Activated T-cell treated with anti-CD3 and anti-CD28 coated beads for 48 hours (primary cell): ENCODE data around the gene GPR107.

Source experiments
- DNase-seq: peaks from one replicate; pipeline ENCODE4 v3.0.0-alpha.2; 2020; ENCODE audit warnings: low read depth

The GPR107 gene

DNA sequence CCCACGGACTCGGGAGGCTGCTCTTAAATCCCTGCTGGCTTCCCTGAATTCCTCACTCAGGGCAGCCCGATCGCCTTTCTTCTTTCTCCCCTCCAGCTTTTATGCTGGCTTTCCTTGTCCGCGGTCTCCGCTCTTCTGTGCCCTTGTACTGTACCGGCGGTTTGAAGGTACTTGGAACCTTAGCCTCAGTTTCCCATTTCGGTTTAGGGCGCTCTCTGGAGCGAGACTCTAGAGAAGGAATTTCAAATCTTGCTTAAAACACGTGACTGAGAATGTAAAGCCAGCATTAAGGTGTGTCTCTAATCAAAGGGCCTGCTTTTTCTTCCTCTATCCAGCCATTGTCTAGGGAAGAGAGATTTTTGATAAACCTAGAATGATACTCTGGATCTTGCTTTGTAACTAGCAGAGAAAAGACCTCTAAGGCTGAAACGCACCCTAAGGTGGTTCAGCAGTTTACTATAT is 650 bp downstream of the GPR107 start:
- no peak for DNase-seq

DNA sequence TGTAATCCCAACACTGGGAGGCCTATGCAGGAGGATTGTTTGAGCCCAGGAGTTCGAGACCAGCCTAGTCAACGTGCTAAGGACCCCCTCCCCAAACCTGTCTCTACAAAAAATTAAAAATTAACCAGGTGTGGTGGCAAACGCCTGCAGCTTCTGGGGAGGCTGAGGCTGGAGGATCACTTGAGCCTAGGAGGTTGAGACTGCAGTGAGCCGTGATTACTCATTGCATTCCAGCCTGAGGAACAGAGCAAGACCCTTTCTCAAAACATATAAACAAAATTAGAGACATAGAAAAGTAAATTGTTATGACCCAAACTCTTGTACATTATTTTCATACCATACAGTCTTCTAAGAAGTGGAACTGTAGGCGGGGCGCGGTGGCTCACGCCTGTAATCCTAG is 1.1 kb downstream of the GPR107 start:
- DNase-seq: no peak

- DNase-seq: no peak
Measured at GRCh38 chr9:130058154-130058553, 4.4 kb downstream of the GPR107 start.

- no peak for DNase-seq
Measured at GRCh38 chr9:130058887-130059286, 5.2 kb downstream of the GPR107 start.

GRCh38 chr9:130060296-130060695 is 6.6 kb downstream of the GPR107 start:
- no peak for DNase-seq

GRCh38 chr9:130062750-130063149 is 9.0 kb downstream of the GPR107 start:
- DNase-seq: no peak

DNA sequence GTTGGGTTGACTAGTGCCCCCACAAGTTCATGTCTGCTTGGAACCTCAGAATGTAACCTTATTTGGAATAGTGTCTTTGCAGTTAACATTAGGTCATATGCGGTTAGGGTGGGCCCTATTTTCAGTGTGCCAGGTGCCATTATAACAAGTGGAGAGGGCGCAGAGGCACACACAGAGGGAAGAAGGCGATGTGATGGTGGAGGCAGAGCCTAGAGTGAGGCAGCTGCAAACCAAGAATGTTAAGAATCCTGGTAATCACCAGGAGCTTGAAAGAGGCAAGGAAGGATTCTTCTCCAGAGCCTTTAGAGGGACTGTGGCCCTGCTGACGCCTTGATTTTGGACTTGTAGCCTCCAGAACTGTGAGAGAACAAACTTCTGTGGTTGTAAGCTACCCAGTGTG is 10.9 kb downstream of the GPR107 start:
- no peak for DNase-seq

DNA sequence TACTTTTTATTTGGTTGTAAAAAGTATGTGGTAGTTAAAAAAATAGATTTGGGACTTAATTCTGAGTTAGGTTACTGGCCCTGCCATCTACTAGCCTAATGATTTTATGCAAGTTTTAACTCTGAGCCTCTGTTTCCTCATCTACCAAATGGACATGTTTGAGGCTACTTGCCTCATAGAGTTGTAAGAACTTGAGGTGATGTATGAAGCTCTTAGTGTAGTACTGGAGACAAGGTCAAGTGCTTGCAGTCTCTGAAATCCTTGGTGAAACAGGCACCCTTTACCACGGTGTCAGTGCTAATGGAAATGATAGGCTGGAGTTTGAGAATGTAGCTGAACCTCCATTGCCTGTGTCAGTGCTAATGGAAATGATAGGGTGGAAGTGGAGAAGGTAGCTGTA is 15.3 kb downstream of the GPR107 start:
- no peak for DNase-seq

DNA sequence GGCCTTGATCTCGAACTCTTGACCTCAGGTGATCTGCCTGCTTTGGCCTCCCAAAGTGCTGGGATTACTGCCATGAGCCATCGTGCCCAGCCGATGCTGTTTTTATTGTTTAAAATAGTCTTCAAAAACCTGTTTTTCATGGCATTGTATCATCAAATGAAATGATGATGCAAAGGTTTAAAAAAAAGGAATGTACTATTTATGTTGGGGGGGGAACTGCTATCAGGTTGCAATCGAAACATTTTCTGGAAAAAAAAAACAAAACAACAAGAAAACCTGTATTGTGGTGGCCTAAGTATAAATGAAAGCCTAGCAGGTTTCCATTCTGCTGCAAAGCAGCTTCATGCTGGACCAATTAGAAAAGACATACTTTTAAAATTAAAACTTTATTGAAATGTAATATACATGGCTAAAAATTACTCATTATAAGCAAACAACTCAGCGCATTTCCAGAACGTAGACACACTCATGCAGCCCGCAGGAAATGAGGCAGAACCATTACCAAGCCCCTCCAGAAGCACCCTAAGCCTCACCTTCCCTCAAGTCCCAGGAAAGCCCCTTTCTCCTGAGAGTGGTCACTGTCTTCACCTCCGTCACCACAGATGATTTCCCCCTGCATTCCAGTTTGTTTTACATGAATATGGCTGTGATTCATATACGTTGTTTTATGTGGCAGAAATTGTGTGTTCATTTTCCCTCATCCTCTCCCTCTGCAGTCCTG is 19.0 kb downstream of the GPR107 start:
- no peak for DNase-seq

DNA sequence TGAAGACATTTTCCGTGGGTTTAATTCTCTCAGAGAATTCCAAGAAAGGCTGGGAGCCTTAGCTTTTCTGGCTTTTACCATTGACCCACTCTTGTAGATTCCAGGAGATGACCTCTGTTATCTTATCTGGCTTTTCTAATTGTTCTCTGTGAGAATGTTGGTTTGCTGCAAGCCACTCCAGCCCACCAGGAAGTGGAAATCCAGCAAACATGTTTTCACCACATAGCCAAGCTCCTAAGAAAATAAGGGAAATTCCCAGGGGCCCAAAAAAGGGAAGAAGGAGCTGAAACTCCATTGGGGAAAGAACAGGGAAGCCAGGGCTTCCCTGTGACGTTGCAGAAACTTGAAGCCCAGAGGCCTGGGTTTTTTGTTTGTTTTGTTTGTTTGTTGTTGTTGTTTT is 19.7 kb downstream of the GPR107 start:
- no peak for DNase-seq

- no peak for DNase-seq
Measured at GRCh38 chr9:130078547-130078946, 24.8 kb downstream of the GPR107 start.

- no peak for DNase-seq
Measured at GRCh38 chr9:130084337-130084736, 30.6 kb downstream of the GPR107 start.

DNA sequence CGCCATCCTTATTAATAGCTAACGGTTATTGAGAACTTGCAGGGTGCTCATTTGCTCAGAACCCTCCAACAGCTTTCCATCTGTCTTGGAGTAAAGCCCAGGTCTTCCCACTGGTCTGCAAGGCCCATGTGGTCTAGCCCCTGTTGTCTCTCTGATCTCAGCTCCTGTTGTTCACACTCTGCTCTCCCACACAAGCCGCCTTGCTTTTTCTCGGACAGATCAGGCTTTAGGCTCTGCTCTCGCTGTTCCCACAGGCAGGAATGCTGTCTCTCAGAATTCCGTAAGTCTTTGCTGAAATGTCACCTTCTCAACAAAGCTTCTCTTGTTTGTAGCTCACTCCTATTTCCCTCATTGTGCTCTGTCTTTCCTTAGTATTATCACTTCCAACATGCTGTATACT is 34.3 kb downstream of the GPR107 start:
- DNase-seq: no peak

GRCh38 chr9:130089141-130089540 is 35.4 kb downstream of the GPR107 start:
- no peak for DNase-seq

DNA sequence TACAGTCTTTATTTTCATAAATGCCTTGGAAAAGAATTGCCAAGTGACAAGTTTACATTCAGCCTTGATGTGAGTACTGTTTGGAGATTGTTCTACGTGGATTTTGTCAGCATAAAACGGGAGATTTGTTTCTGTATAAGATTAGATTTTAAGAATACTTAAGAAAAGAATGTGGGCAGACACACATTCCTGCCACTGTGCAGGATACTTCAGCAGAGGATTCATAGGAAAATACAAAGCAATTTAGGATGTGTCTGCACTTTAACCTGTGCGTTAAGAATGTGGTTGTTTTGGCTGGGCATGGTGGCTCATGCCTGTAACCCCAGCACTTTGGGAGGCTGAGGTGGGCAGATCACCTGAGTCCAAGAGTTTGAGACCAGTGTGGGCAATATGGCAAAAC is 37.2 kb downstream of the GPR107 start:
- no peak for DNase-seq

DNA sequence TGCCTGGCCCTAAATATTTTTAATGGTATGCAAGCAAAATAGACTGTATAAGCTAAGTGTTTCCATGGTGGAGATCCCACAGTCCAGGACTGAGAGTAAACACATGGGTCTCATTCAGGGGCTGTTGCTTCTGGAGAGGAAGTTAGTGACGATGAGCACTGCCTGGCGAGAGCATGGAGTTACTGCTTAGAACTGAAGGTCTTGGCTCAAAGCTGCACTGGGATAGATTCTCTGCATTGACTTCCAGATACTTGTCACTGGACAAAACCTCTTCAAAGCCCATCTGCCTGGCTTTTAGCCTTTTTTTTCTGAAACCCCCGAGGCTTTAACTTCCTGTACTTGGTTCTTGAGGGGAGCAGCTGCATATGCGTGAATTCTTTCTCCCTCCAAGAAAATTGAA is 39.2 kb downstream of the GPR107 start:
- DNase-seq: no peak

GRCh38 chr9:130095872-130096271 is 42.2 kb downstream of the GPR107 start:
- no peak for DNase-seq

- no peak for DNase-seq
Measured at GRCh38 chr9:130100681-130101080, 47.0 kb downstream of the GPR107 start.

GRCh38 chr9:130101915-130102314 is 48.2 kb downstream of the GPR107 start:
- no peak for DNase-seq

DNA sequence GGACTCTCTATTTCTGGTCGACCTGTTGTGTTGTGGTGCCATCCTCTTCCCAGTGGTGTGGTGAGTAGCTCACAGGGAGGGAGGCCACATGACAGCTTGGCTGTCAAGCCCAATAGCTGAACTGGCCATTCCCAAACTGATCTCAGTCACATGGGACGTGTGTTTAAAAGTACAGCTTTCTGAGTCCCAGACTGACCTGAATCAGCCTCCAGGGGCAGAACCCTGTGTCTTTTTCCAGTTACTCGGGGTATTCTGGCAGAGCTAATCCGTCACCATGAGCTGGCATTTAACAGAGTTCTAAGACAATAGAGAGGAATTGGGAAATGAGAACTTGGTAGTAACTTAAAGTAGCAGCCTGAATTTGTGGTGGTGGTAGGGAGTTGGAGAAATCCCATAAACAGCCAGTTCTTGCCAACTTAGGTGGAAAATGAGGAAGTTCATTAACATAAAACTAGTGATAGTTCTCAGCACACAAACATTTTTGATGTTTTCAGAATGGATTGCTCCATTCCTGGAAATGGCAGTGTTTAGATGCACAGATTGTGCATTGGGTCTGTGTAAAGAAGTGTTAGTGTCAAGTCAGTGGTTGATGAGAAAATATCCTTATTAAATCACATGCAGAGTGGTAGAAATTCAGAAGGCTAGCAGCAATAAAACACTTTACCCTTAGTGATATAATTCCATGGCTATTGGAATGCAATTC is 50.9 kb downstream of the GPR107 start:
- no peak for DNase-seq

GRCh38 chr9:130106860-130107233 is 53.1 kb downstream of the GPR107 start:
- DNase-seq: no peak

GRCh38 chr9:130107234-130107861 is 53.6 kb downstream of the GPR107 start:
- DNase-seq: peak; percentile 70

- DNase-seq: no peak
Measured at GRCh38 chr9:130107955-130108354, 54.2 kb downstream of the GPR107 start.
